ENCODE measurements around the gene HAAO. TPM values are rescaled to one million over a fixed set of nuclear protein-coding genes. Genes with fewer than 3 reads are reported as not detected.
"Not testable (repeated sequence)": the region's sequence is repeated elsewhere in the genome, so short reads cannot be mapped to it uniquely, and the experiment has no call there.

HAAO gene
- total and polyA plus RNA-seq, 7 donors, result 0.78 to 4.9 (median 0.93) TPM

- no peak overlapping the region for H3K27ac ChIP-seq
- H3K4me3 ChIP-seq, result no peak overlapping the region
- TF ChIP-seq CTCF (IDR thresholded peaks at IDR 0.05), result no peak
- peaks cover 0 to 13% of the 10 kb centered on the region in 2 donors for H3K36me3 ChIP-seq (ENCODE audit: insufficient read depth in 1 of 2, low read depth in 1 of 2)
- no peak for DNase-seq
- no peaks in the 10 kb centered on the region for H3K4me1 ChIP-seq
- ATAC-seq, result no peak
- 49 to 69% (median 64%) methylated on average over 2 of the region's 2 CpGs for WGBS, 3 donors
- H3K9me3 ChIP-seq, result no peaks in the 10 kb centered on the region
- intact Hi-C loops (cut with DNase I), result no loop called here
- H3K27me3 ChIP-seq (ENCODE audit: insufficient read depth in 3 of 3, low read length in 2 of 3), result no peaks in the 10 kb centered on the region
Measured at GRCh38 chr2:42742740-42743658, 49.4 kb downstream of the HAAO start.

GRCh38 chr2:42741140-42741539, 51.2 kb downstream of the HAAO start:
- no peak for ATAC-seq
- Histone ChIP-seq H3K4me3 (no peak overlapping the region), H3K27ac (no peak overlapping the region), H3K4me1 (no peaks in the 10 kb centered on the region), H3K36me3 (ENCODE audit: insufficient read depth in 1 of 2, low read depth in 1 of 2) (no peaks in the 10 kb centered on the region), H3K27me3 (ENCODE audit: insufficient read depth in 3 of 3, low read length in 2 of 3) (no peaks in the 10 kb centered on the region), H3K9me3 (no peaks in the 10 kb centered on the region)
- TF ChIP-seq CTCF (IDR thresholded peaks at IDR 0.05), result no peak
- intact Hi-C loops (cut with DNase I), result no loop called here
- DNase-seq, result no peak
- 89 to 93% (median 92%) methylated on average over 3 of the region's 3 CpGs for WGBS, 3 donors

- no peaks in the 10 kb centered on the region for H3K36me3 ChIP-seq (ENCODE audit: insufficient read depth in 1 of 2, low read depth in 1 of 2)
- TF ChIP-seq CTCF (IDR thresholded peaks at IDR 0.05), result no peak
Measured at GRCh38 chr2:42736598-42737322, 55.6 kb downstream of the HAAO start.

GRCh38 chr2:42733852-42734251, 58.5 kb downstream of the HAAO start:
- ATAC-seq, result no peak
- Histone ChIP-seq H3K4me3 (no peak overlapping the region), H3K9me3 (peaks cover 16% of the 10 kb centered on the region), H3K4me1 (no peaks in the 10 kb centered on the region), H3K27ac (no peak overlapping the region), H3K36me3 (ENCODE audit: insufficient read depth in 1 of 2, low read depth in 1 of 2) (no peaks in the 10 kb centered on the region), H3K27me3 (ENCODE audit: insufficient read depth in 3 of 3, low read length in 2 of 3) (no peaks in the 10 kb centered on the region)
- DNase-seq, result no peak
- WGBS, 3 donors, result 96 to 100% (median 97%) methylated on average over 1 of the region's 1 CpG
- TF ChIP-seq CTCF (IDR thresholded peaks at IDR 0.05), result no peak
- intact Hi-C loops (cut with DNase I), result no loop called here

More at GRCh38 chr2:42736598-42737322, 55.6 kb downstream of the HAAO start:
- no peaks in the 10 kb centered on the region for H3K27me3 ChIP-seq (ENCODE audit: insufficient read depth in 3 of 3, low read length in 2 of 3)
- H3K27ac ChIP-seq, result no peak overlapping the region
- DNase-seq (no peak), ATAC-seq (no peak)
- peaks cover 7% of the 10 kb centered on the region for H3K9me3 ChIP-seq
- intact Hi-C loops (cut with DNase I), result no loop called here
- no peak overlapping the region for H3K4me3 ChIP-seq
- no peaks in the 10 kb centered on the region for H3K4me1 ChIP-seq

- ATAC-seq; H3K27me3 ChIP-seq (ENCODE audit: insufficient read depth in 3 of 3, low read length in 2 of 3); H3K36me3 ChIP-seq (ENCODE audit: insufficient read depth in 1 of 2, low read depth in 1 of 2); H3K4me1 ChIP-seq; intact Hi-C loops (cut with DNase I); H3K4me3 ChIP-seq; H3K27ac ChIP-seq; DNase-seq: not testable (repeated sequence)
- H3K9me3 ChIP-seq, result peaks cover 16% of the 10 kb centered on the region
- 94 to 95% (median 94%) methylated on average over 4 of the region's 4 CpGs for WGBS, 3 donors
Measured at GRCh38 chr2:42731316-42731715, 61.1 kb downstream of the HAAO start.
